GM12873 (cell line): Measurements from ENCODE around the gene NMNAT2.

Experiments
- CTCF ChIP-seq: IDR thresholded peaks from 2 replicates; pipeline ENCODE4 v1.5.1; 2012; ENCODE audit warnings: low read depth, mild to moderate bottlenecking, moderate library complexity, low read length, control low read depth; ENCODE audit not compliant: insufficient read depth; ENCODE audit errors: missing control alignments

The NMNAT2 gene

GRCh38 chr1:183375381-183375780 is 42.8 kb downstream of the NMNAT2 start:
- no peak for TF ChIP-seq CTCF

GRCh38 chr1:183374825-183375224 is 43.4 kb downstream of the NMNAT2 start:
- TF ChIP-seq CTCF, result no peak

GRCh38 chr1:183372586-183373230 is 45.5 kb downstream of the NMNAT2 start:
- TF ChIP-seq CTCF, result no peak

- TF ChIP-seq CTCF, result no peak
Measured at GRCh38 chr1:183370399-183371058, 47.7 kb downstream of the NMNAT2 start.

- no peak for TF ChIP-seq CTCF
Measured at GRCh38 chr1:183368213-183369108, 49.7 kb downstream of the NMNAT2 start.

GRCh38 chr1:183366116-183366515 is 52.1 kb downstream of the NMNAT2 start:
- TF ChIP-seq CTCF, result no peak

- TF ChIP-seq CTCF, result no peak
Measured at GRCh38 chr1:183365676-183366075, 52.5 kb downstream of the NMNAT2 start.
